GM18507 (cell line): ENCODE results near the gene PRLR.

Experiments
- DNase-seq: peaks from one replicate; pipeline ENCODE4 v3.0.0; 2011; ENCODE audit warnings: low read depth; ENCODE audit not compliant: insufficient read length; ENCODE audit errors: extremely low spot score
- FAIRE-seq: peaks from 2 replicates; lab custom pipeline; 2011; peaks lifted over from hg19 to GRCh38; lab: Jason Lieb, UNC

Gene PRLR

DNA sequence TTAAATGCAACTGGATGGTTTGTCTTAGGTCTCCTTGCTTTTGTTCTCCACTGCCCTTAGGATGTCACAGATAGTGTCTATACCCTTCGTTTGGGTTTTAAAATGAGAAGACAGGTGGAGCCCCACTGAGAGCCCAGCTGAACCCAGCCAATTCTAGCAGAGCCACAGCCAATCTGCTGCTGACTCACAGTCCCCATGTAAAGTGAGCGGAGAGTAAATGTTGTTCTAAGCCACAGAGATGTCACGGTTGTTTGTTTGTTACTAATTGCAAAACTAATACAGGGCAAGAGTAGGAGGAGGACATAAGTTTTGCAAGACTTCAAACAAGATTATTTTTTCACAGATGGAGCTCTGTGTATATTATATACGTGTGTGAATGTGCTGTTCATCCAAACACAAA is 132.1 kb downstream of the PRLR start:
- no peak for FAIRE-seq
- DNase-seq = no peak

DNA sequence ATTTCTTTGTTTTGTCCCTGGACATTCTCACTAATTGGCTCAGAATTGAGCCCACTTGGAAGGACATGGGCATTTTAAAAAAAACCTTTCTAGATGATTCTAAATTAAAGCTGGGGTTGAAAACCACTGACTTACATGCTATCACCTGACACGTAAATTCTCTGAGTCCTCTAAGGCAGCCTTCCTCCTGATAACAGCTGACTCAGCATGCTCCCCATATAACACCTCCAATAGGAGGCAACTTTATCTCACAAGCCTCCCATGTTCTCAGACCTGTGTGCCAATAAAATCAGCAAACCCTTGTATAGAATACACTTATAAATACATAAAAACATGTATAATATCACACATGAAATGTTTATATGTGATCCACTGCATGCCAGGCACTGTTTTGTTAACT is 133.4 kb downstream of the PRLR start:
- no peak for FAIRE-seq
- no peak for DNase-seq

DNA sequence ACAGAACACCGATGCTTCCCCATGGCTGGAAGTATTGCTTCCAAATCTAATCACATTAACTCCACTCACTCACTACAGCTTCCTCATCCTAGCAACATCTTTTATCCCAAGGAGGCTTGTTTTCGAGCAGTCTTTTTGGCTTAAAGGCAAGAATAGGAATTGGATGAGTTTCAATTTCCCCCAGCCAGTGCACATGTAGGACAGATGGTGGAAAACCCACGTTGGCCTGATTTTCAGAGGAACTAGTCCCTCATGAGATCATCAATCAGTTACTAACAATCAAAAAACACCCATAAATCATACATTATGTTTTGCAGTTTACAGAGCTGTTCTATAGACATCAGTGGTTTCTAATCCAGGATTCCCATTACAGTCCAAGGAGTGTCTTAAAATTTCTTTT is 134.1 kb downstream of the PRLR start:
- no peak for DNase-seq
- FAIRE-seq = no peak

DNA sequence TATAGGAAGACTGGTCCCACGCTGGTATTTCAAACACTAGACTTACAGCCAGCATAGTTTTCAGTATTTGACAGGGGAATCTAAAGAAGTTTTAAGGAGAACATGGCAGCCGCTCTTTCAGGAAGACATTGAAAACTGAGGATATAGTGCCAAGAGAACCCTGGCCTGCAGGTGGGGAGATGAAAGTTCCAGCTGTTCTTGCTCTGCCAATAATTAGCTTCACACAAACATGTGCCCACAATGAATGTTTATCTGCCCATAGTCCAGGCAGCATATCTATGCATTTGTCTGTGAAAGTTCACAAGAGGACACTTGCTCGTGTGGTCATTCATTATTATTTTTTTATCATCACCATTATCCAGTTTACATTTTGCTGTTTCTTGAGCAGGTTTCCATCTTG is 134.9 kb downstream of the PRLR start:
- no peak for FAIRE-seq
- no peak for DNase-seq

DNA sequence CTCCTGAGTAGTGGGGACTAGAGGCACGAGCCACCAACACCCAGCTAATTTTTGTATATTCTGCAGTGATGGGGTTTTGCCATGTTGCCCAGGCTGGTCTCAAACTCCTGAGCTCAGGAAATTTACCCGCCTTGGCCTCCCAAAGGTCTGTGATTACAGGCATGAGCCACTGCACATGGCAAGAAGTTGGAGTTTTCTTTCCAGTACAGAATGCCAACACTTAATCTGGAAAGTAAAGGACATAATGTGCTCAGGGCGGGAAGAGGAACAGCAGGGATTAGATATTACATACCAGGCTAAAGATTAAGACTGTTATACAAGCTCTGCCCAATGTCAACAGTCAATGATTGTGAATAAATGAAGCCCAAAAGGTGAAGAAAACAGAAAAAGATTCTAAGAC is 135.3 kb downstream of the PRLR start:
- FAIRE-seq (no peak), DNase-seq (no peak)

DNA sequence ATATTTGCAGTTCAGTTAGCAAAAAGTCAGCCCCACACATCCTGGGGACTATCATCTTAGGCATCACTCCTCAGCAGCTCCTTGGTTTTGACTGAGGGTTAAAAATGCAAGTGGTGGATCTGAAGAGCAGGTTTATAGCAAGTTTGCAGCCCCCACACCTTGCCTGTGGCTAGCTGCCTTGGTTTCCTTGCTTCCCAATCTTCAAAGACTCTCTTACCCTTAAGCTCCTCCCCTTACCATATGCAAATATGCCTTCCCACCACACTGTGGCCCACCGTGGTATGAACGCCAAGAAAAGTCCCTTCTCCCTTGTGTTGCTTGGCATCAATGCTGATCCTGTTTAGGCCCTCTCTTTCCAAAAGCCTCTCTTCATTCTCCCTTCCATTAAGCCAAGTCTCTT is 137.6 kb downstream of the PRLR start:
- DNase-seq (no peak), FAIRE-seq (no peak)

DNA sequence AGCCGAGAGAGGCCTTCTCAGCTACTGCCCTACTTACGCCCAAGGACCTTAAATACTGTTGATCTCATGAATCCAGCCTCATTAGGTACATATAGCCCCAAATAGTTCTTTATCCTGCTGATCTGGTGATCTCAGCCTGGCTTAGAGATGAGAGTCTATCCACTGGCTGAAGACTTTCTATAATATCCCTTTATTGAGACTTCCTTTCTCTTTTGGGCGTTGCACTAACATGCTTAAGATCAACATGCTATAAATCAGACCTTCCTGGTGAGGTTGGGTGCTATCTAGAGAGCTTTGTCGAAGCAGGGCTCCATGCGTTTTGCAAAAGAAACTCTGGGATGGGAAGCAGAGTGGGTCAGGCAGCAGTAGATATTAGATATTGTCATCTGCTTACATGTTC is 138.6 kb downstream of the PRLR start:
- no peak for FAIRE-seq
- no peak for DNase-seq

DNA sequence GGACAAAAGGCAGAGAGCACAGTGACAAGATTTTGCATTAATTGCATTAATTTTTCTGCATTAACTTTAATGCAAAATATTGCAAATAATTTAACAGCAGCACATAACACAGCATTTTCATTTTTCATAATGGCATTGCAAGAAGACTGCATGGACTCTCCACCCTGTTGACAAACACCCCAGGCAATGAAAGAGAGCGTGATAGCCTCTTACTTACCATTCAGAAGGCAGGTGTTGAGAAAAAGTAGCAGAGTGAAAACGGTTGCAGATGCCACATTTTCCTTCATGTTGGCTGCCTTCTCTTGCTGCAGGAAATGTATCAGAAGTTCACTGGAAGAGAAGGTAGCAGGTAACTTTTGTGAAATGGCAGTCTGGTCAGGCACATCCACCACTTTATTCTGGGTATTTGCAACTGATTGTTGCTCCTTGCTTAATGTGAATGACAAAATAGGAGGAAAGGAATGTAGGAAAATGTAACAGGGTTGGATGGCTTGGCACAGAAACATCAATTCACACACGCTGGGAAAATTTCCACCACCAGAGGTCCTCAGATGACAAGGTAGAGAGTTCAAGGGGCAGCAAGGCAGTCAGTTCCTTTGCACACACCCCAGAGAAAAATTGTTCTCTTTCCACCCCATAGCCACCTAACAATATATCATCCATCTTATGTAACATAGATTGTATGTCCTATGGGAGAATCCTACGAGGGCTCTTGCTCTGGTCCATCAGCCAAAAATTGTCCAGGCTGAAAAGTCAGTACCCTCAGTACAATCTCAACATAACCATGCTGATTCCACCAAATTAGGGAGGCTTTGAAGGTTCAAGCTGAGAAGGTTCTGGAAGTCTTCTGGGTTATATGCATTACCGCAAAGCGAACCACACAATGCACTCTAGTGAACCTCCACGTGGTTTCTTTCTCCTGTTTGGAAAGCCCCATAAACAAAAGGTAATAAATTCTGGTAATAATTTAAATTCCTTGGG is 140.7 kb downstream of the PRLR start:
- DNase-seq (peak; percentile 42), FAIRE-seq (peak; percentile 75)

DNA sequence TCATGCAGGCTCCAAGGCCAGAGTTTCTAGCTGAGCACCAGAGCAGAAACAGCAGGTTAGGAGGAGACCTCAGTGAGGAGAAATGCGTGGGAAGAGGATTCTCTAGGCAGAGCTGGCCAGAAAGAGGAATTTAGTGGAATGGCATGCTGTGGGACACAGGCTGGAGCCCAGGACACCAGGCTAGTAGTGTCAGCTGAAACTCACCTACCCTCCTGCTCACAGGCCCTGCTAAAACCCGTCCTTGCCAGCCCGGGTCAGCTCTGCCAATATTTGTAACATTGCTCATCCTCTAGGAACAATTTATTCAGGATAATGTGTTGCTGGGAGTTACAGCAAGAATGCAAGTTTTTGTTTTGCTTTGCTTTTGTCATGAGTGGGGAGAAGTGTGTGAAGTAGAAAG is 142.3 kb downstream of the PRLR start:
- FAIRE-seq (no peak), DNase-seq (no peak)

DNA sequence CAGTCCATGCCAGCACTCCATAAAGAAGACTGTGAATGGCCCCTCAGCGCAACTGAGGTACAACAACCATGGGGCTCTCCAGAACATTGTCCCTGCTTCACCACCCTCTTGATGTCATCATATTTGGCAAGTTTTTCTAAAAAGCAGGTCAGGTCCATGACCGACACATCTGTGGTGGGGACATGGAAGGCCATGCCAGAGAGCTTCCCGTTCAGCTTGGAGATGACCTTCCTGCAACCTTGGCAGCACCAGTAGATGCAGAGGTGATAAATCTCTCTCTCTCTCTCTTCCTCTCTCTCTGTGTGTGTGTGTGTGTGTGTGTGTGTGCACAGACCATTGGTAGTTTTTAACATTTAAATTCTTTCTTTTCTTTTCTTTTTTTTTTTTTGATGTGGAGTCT is 147.1 kb downstream of the PRLR start:
- no peak for DNase-seq
- FAIRE-seq = no peak

DNA sequence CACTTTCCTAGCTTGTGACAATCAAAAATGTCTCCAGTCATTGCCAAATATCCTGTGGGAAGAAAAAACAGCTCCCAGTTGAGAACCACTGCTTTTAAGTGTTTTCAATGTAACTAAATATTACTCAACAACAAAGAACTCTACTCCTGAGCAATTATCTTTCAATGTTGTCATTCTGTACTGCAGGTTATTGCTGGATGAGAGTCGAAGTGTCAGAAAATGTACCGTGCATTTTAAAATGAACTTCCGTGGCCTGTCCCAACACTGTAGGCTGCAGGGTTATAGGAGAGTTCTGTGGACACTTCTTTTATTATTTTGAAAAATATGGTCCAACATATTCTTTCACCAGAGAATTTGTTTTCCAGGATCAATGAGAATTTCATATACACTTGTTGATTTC is 147.8 kb downstream of the PRLR start:
- DNase-seq (no peak), FAIRE-seq (no peak)

DNA sequence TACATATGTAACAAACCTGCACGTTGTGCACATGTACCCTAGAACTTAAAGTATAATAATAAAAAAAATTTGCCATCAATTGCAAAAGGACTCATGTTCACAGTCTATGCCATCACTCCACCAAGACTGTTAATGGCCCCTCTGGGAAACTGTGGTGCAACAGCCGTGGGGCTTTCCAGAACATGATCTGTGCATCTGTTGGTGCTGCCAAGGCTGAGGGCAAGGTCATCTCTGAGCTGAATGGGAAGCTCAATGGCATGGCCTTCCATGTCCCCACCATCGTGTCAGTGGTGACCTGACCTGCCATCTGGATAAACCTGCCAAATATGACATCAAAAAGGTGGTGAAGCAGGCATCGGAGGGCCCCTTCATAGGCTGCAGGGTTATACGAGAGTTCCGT is 149.2 kb downstream of the PRLR start:
- DNase-seq = no peak
- no peak for FAIRE-seq

DNA sequence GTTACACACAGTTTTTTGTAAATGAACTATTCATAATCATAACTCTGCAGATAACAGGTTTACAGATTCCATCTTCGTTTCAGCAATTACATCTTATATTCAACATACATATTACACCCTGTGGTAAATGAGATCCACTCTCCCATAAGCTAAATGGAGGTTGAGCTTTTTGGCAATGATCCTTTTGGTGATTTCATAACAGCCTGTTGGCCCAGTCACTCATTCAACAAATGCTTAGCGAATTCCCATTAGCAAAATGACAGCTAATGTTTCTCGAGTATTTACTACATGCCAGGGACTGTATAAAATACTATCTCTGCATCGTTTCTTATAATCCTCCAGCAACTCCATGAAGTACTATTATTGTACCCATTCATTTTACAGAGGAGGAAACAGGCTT is 157.1 kb downstream of the PRLR start:
- FAIRE-seq (no peak), DNase-seq (no peak)

DNA sequence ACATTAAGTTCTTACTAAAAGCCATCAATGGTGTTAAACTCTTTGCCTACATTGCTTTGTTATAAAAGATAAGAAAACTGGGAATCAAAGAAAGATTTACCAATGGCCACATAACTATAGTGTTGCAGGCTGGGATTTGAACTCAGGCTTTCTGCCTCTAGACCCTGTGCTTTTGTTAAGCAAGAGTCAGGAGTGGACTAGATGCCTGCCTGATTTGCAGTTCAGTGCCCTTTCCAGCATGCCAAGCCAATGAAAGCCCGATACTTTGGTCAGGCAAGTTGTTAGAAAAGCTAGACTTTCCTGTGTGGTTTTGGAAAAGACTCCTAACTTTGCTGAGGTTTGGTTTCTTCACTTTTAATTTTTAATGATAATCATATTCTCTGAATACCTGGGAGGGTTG is 161.1 kb downstream of the PRLR start:
- no peak for FAIRE-seq
- no peak for DNase-seq

DNA sequence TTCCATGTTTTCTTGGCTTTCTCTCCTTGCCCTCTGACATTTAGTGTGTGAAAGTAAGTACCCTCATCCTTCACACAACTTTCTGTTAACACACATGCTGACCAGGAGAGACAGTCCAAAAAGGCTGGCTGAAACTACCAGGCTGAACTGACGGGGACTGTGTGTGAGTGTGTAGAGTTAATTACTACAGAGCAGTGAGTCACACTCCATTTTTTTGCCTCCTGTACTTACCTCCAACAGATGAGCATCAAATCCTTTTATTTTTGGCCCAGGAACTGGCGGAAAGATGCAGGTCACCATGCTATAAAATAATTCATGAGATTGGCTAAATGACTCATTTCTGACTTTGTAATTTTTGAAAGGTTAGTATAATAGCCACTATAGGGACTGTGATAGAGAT is 162.3 kb downstream of the PRLR start:
- no peak for DNase-seq

DNA sequence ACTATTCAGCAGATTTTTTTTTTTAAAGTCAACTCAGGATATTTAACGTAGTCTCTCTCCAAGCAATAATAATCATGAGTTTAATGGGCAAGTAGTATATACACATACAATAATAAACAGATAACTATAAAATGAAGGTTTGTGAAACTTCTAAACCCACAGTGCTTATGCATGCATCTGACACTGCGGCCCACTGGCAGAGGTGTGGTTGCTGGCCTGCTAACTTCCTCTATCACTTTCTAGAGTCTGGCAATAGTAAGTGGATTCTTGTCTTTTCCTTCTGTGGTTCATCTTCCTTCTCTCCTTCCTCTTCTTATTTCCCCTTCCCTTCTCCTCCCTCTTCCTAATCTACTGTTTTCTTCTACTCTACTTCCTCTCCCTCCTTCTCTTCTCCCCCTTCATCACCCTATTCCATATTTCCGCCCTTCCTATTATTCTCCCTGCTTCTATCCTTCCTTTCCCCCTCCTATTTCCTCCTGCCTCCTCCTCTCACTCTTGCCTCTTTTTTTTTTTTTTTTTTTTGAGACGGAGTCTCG is 164.0 kb downstream of the PRLR start:
- FAIRE-seq = peak; percentile 87
- no peak for DNase-seq

More for the DNA sequence above, 162.3 kb downstream of the PRLR start:
- no peak for FAIRE-seq

DNA sequence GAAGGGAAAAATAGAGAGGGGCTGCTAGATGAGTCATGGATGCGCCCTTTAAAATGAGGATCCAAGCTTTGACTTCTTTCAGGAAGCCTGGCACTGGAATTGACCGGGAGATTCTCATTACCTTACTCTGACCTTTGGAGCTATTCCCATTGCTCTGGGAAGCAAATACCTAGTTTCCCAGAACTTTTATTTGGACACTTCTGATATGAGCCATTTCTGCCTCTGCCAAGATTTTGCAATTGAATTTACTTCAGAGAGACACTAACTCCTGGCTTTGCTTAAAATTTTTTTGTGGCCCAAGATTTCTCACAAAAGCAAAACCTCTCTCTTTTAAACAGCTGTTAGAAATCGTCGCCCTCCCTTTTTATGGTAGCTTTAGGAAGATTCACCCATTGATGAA is 166.9 kb downstream of the PRLR start:
- DNase-seq (no peak), FAIRE-seq (no peak)

DNA sequence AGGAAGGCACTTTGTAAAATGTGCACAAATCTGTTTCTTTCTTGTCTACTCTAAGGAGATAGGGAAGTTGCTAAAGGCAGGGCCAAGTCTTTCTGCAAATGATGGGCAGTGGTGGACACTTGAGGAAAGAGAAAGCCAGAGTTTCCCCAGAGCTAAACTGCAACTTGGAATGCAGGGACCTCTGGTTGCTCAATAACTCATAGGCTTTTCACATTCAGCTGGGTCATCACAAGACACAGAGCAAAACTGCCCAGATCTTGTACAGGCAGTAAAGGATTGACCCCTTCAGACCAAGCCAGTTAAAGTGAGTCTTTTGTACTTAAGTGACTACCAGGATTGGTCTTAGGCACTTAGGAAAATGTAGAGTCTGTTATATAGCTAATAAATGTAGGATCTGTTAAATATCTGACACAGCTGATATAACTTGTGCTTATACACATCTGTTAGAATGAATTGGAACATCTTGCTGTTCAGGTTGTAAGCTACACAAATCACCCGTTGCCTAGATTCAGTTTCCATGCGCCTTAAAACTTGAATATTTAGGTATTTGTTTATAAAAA is 169.0 kb downstream of the PRLR start:
- DNase-seq (no peak), FAIRE-seq (no peak)

DNA sequence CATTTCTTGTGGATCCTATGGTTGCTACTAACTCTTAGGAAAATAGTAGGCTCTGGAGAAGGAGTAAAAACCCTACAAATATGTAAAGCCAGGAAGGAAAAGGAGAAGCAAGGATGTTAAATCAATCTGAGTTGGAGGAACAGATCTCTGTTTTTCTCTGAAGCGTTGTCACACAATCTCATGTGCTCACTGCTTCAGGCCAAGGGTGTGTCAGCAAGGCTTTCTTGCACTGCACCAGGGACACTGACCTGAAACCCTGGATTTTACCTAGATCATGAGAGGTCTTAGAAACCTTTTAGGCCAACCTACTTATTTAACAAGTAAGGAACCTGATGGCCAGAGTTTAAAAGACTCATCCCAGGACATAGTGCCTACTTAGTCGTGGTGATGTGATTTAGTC is 170.1 kb downstream of the PRLR start:
- FAIRE-seq = no peak
- DNase-seq = no peak

DNA sequence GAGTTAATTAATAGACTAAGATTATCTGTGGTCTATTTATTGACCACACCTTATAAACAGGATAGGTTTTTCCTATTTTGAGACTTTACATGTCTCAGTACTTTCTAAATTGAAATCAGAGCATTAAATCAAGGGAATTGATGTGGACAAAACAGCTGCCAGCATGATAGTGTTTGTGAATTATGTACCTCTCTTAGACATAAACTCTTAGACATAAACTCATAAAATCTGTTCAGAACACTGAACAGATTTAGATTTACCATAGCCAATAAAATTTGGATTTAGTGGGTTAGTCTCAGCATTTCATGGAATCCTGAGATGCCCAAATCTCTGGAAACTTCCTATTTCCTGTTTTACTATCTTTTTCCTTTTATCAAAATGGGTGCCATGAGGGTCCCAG is 171.0 kb downstream of the PRLR start:
- FAIRE-seq = no peak
- DNase-seq = no peak

DNA sequence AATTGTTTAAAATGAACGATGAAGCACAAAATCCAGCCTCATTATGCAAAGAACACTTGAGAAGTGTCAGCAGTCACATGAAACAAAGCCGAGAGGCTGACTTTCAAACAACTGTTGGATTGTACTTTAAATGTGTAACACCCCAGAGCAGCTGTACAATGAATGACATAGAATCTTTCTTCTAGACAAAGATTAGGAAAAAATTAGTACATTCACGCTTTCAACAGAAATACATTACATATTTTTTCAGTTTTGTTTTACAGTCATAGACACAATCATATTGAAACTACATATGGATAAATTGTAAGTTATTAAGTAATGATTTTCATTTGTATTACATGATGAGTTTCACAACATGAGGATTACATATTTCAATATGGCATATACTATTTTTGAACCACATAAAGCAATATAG is 171.9 kb downstream of the PRLR start:
- FAIRE-seq = peak; percentile 89
- peak; percentile 1 for DNase-seq
